H9 (cell line): ENCODE data around the gene CATSPERB. TPM values are rescaled to one million over a fixed set of nuclear protein-coding genes. Genes with fewer than 3 reads are reported as not detected.

Source experiments
- DNase-seq: peaks from one replicate; pipeline ENCODE4 v3.0.0-alpha.2; 2017
- H2AFZ ChIP-seq: one replicate; pipeline ENCODE4 v1.6.1; 2013; ENCODE audit warnings: mild to moderate bottlenecking, low read length, control low read depth, moderate library complexity
- H2AK5ac ChIP-seq: 2 replicates; pipeline ENCODE4 v1.6.1; 2013; ENCODE audit warnings: low read length, control low read depth, mixed read lengths; ENCODE audit not compliant: insufficient read length
- H2BK120ac ChIP-seq: one replicate; pipeline ENCODE4 v1.6.1; 2013; ENCODE audit warnings: low read depth, mild to moderate bottlenecking, low read length, control low read depth, inconsistent platforms; ENCODE audit not compliant: poor library complexity, severe bottlenecking
- H2BK12ac ChIP-seq: 2 replicates; pipeline ENCODE4 v1.6.1; 2013; ENCODE audit warnings: low read length, control low read depth, mixed read lengths, low read depth; ENCODE audit not compliant: insufficient read length
- H2BK15ac ChIP-seq: 2 replicates; pipeline ENCODE4 v1.6.1; 2013; ENCODE audit warnings: low read depth, low read length, control low read depth
- H2BK20ac ChIP-seq: one replicate; pipeline ENCODE4 v1.6.1; 2013; ENCODE audit warnings: low read depth, mild to moderate bottlenecking, low read length, control low read depth, inconsistent platforms; ENCODE audit not compliant: poor library complexity, severe bottlenecking
- H2BK5ac ChIP-seq: 2 replicates; pipeline ENCODE4 v1.6.1; 2013; ENCODE audit warnings: low read length, control low read depth, mixed read lengths; ENCODE audit not compliant: insufficient read length
- H3K14ac ChIP-seq: 2 replicates; pipeline ENCODE4 v1.6.1; 2013; ENCODE audit warnings: low read length, control low read depth; ENCODE audit not compliant: insufficient read depth
- H3K18ac ChIP-seq: 2 replicates; pipeline ENCODE4 v1.6.1; 2013; ENCODE audit warnings: low read depth, mild to moderate bottlenecking, mixed read lengths, low read length, control low read depth; ENCODE audit not compliant: insufficient read length
- H3K23ac ChIP-seq: 2 replicates; pipeline ENCODE4 v1.6.1; 2013; ENCODE audit warnings: low read length, control low read depth, mixed read lengths, low read depth; ENCODE audit not compliant: insufficient read length
- H3K23me2 ChIP-seq: 2 replicates; pipeline ENCODE4 v1.6.1; 2013; ENCODE audit warnings: low read depth, mild to moderate bottlenecking, mixed read lengths, low read length, control low read depth; ENCODE audit not compliant: insufficient read length, poor library complexity, severe bottlenecking
- H3K27ac ChIP-seq: 2 replicates; pipeline ENCODE4 v1.5.1; 2013; ENCODE audit warnings: low read length, control low read depth, mixed read lengths, low read depth; ENCODE audit not compliant: insufficient read length
- H3K27me3 ChIP-seq: 2 replicates; pipeline ENCODE4 v1.6.1; 2013; ENCODE audit warnings: low read length, control low read depth, inconsistent platforms; ENCODE audit not compliant: insufficient read depth
- H3K4ac ChIP-seq: 2 replicates; pipeline ENCODE4 v1.6.1; 2013; ENCODE audit warnings: low read depth, mild to moderate bottlenecking, control low read depth, inconsistent platforms, low read length, moderate library complexity
- H3K4me1 ChIP-seq: 2 replicates; pipeline ENCODE4 v1.6.1; 2013; ENCODE audit warnings: low read length, control low read depth, inconsistent platforms; ENCODE audit not compliant: insufficient read depth
- H3K4me2 ChIP-seq: 2 replicates; pipeline ENCODE4 v1.6.1; 2013; ENCODE audit warnings: low read length, control low read depth, mixed read lengths; ENCODE audit not compliant: insufficient read length, insufficient read depth
- H3K56ac ChIP-seq: 2 replicates; pipeline ENCODE4 v1.6.1; 2013; ENCODE audit warnings: low read depth, mild to moderate bottlenecking, mixed read lengths, low read length, control low read depth; ENCODE audit not compliant: insufficient read length
- H3K79me1 ChIP-seq: 2 replicates; pipeline ENCODE4 v1.6.1; 2013; ENCODE audit warnings: low read depth, mild to moderate bottlenecking, moderate library complexity, low read length, control low read depth, inconsistent platforms; ENCODE audit not compliant: insufficient read depth, poor library complexity, severe bottlenecking
- H3K79me2 ChIP-seq: 2 replicates; pipeline ENCODE4 v1.6.1; 2013; ENCODE audit warnings: low read length, control low read depth, inconsistent platforms; ENCODE audit not compliant: insufficient read depth
- H3K9ac ChIP-seq: 2 replicates; pipeline ENCODE4 v1.6.1; 2013; ENCODE audit warnings: low read length, control low read depth, mixed read lengths; ENCODE audit not compliant: insufficient read length; ENCODE audit errors: extremely low read depth
- H3K9me3 ChIP-seq: one replicate; pipeline ENCODE4 v1.6.1; 2013; ENCODE audit warnings: low read depth, low read length, inconsistent platforms; ENCODE audit not compliant: control insufficient read depth
- H3T11ph ChIP-seq: one replicate; pipeline ENCODE4 v1.6.1; 2013; ENCODE audit warnings: mild to moderate bottlenecking, low read length, control low read depth, inconsistent platforms
- H4K20me1 ChIP-seq: one replicate; pipeline ENCODE4 v1.6.1; 2013; ENCODE audit not compliant: control insufficient read depth, insufficient read length, insufficient read depth
- H4K5ac ChIP-seq: 2 replicates; pipeline ENCODE4 v1.6.1; 2013; ENCODE audit warnings: low read depth, mild to moderate bottlenecking, mixed read lengths, low read length, control low read depth; ENCODE audit not compliant: insufficient read length
- H4K8ac ChIP-seq: replicated peaks from 2 replicates; pipeline ENCODE4 v1.6.1; 2013; ENCODE audit warnings: low read length, control low read depth, mixed read lengths, low read depth; ENCODE audit not compliant: insufficient read length
- H4K91ac ChIP-seq: 2 replicates; pipeline ENCODE4 v1.6.1; 2013; ENCODE audit warnings: low read depth, mild to moderate bottlenecking, moderate library complexity, mixed read lengths, low read length, control low read depth; ENCODE audit not compliant: insufficient read length
- H3K27ac Mint-ChIP-seq, 3 experiments: 2 replicates in 2 of 3; 3 replicates in 1 of 3; pipeline ENCODE4 v1.8.0; 2020 to 2021; ENCODE audit warnings: mixed read lengths in 3 of 3, mild to moderate bottlenecking in 1 of 3, moderate library complexity in 1 of 3
- H3K27me3 Mint-ChIP-seq: 2 replicates; pipeline ENCODE4 v1.8.0; 2021; ENCODE audit warnings: low read depth, mild to moderate bottlenecking, moderate library complexity, mixed read lengths
- H3K36me3 Mint-ChIP-seq, 3 experiments: 2 replicates in 2 of 3; 3 replicates in 1 of 3; pipeline ENCODE4 v1.8.0; 2020 to 2021; ENCODE audit warnings: low read depth in 3 of 3, mixed read lengths in 3 of 3; ENCODE audit not compliant: insufficient read depth in 1 of 3
- H3K4me1 Mint-ChIP-seq, 2 experiments: 2 replicates each; pipeline ENCODE4 v1.8.0; 2020; ENCODE audit warnings: mixed read lengths in 2 of 2
- H3K4me3 Mint-ChIP-seq, 2 experiments: 2 replicates in 1 of 2; 3 replicates in 1 of 2; pipeline ENCODE4 v1.8.0; 2020 to 2021; ENCODE audit warnings: mild to moderate bottlenecking in 2 of 2, mixed read lengths in 2 of 2, moderate library complexity in 1 of 2
- H3K9me3 Mint-ChIP-seq, 2 experiments: 2 replicates in 1 of 2; 3 replicates in 1 of 2; pipeline ENCODE4 v1.8.0; 2020; ENCODE audit warnings: mild to moderate bottlenecking in 2 of 2, mixed read lengths in 2 of 2, moderate library complexity in 1 of 2
- CTCF ChIP-seq: fragments of 200-600 bp; sonication (generic); conservative IDR thresholded peaks from 3 replicates; pipeline ENCODE4 v1.8.0; 2021; ENCODE audit warnings: antibody characterized with exemption, mild to moderate bottlenecking
- WGBS: extraction: QIAGEN DNeasy Blood & Tissue Kit; methylation state at CpG from one replicate; pipeline ENCODE4 v1.1.7; 2013; ENCODE audit warnings: missing lambda C conversion rate, low lambda C conversion rate, mixed read lengths; ENCODE audit not compliant: insufficient read length; ENCODE audit errors: extremely low coverage; 5-methylcytosine and 5-hydroxymethylcytosine counted together
- total RNA-seq: library from RNA; stranded (reverse); gene quantifications from 2 replicates; pipeline ENCODE4 v1.2.1, GENCODE V29; 2021

CATSPERB gene
- total RNA-seq, 1 experiment from 2014 or later: 0.48 TPM

DNA sequence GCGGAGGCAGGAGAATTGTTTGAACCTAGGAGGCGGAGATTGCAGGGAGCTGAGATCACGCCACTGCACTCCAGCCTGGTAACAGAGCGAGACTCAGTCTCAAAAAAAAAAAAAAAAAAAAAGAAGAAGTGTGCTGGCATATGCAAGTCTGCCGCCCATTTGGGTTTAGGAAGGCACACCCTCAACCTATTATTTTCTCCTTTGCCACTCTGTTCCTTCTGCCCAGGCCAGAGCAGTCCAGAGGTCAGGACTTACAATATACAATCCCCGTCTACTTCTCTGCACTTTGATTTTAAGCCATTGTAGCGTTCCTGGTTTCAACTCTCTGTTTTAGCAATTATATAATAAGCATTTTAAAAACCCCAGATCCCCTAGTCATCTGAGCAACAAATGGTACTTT is 39.8 kb downstream of the CATSPERB start:
- no peaks in the 10 kb centered on the region for H3K9me3 ChIP-seq
- no peak overlapping the region for H2BK20ac ChIP-seq
- no peak overlapping the region for H3K27ac ChIP-seq
- no peak overlapping the region for H4K5ac ChIP-seq
- H2AFZ ChIP-seq: no peak overlapping the region
- H2BK5ac ChIP-seq: no peak overlapping the region
- no peaks in the 10 kb centered on the region for H3K27me3 ChIP-seq
- no peak overlapping the region for H3K4ac ChIP-seq
- H2BK15ac ChIP-seq: no peak overlapping the region
- H2BK12ac ChIP-seq: no peak overlapping the region
- no peaks in the 10 kb centered on the region for H3K4me1 ChIP-seq
- H3K9ac ChIP-seq: no peak overlapping the region
- H4K20me1 ChIP-seq: no peaks in the 10 kb centered on the region
- no peak overlapping the region for H4K91ac ChIP-seq
- no peak overlapping the region for H3K23ac ChIP-seq
- Mint-ChIP-seq H3K4me3 (no peak overlapping the region), H3K27ac (no peak overlapping the region), H3K9me3 (peaks cover 5 to 7% of the 10 kb centered on the region in 2 experiments; a peak in 3 of 5 replicates), H3K27me3 (no peaks in the 10 kb centered on the region; the same call in 1 of the 2 replicates), H3K4me1 (peaks cover 8 to 9% of the 10 kb centered on the region in 2 experiments), H3K36me3 (no peaks in the 10 kb centered on the region; a peak in 4 of 7 replicates)
- H3K79me1 ChIP-seq: no peaks in the 10 kb centered on the region
- H3K79me2 ChIP-seq: no peaks in the 10 kb centered on the region
- no peak for DNase-seq
- no peak overlapping the region for H4K8ac ChIP-seq
- WGBS: no CpG with 5 or more reads among the region's 7 CpGs
- H2AK5ac ChIP-seq: no peak overlapping the region
- no peak overlapping the region for H2BK120ac ChIP-seq
- H3K23me2 ChIP-seq: no peaks in the 10 kb centered on the region
- TF ChIP-seq CTCF: no peak
- H3K14ac ChIP-seq: no peak overlapping the region
- H3K56ac ChIP-seq: no peak overlapping the region
- no peak overlapping the region for H3K18ac ChIP-seq
- no peak overlapping the region for H3T11ph ChIP-seq
- no peak overlapping the region for H3K4me2 ChIP-seq
